ENCODE results near the gene CATSPER3.

CATSPER3 gene

GRCh38 chr5:134968055-134968454, 348 bp downstream of the CATSPER3 start:
- no peak overlapping the region for H3K27ac ChIP-seq
- no peak for TF ChIP-seq CTCF (IDR thresholded peaks at IDR 0.05)
- no peak overlapping the region for H3K4me3 ChIP-seq
- no peak for DNase-seq (ENCODE audit: low spot score)

GRCh38 chr5:134969166-134969565, 1.5 kb downstream of the CATSPER3 start:
- Histone ChIP-seq H3K4me3 (no peak overlapping the region), H3K27ac (no peak overlapping the region)
- TF ChIP-seq CTCF (IDR thresholded peaks at IDR 0.05) = no peak
- no peak for DNase-seq (ENCODE audit: low spot score)

GRCh38 chr5:134975078-134975715, 7.5 kb downstream of the CATSPER3 start:
- no peak for TF ChIP-seq CTCF (IDR thresholded peaks at IDR 0.05)
- no peak overlapping the region for H3K27ac ChIP-seq

GRCh38 chr5:134975843-134976242, 8.1 kb downstream of the CATSPER3 start:
- no peak overlapping the region for H3K4me3 ChIP-seq
- H3K27ac ChIP-seq = no peak overlapping the region
- no peak for TF ChIP-seq CTCF (IDR thresholded peaks at IDR 0.05)
- DNase-seq (ENCODE audit: low spot score) = no peak

More at GRCh38 chr5:134975078-134975715, 7.5 kb downstream of the CATSPER3 start:
- no peak overlapping the region for H3K4me3 ChIP-seq
- DNase-seq (ENCODE audit: low spot score) = no peak

GRCh38 chr5:134976841-134977240, 9.1 kb downstream of the CATSPER3 start:
- TF ChIP-seq CTCF (IDR thresholded peaks at IDR 0.05) = no peak

GRCh38 chr5:134979416-134979815, 11.7 kb downstream of the CATSPER3 start:
- DNase-seq (ENCODE audit: low spot score) = no peak
- no peak for TF ChIP-seq CTCF (IDR thresholded peaks at IDR 0.05)
- Histone ChIP-seq H3K4me3 (no peak overlapping the region), H3K27ac (no peak overlapping the region)

More at GRCh38 chr5:134976841-134977240, 9.1 kb downstream of the CATSPER3 start:
- Histone ChIP-seq H3K27ac (no peak overlapping the region), H3K4me3 (no peak overlapping the region)
- DNase-seq (ENCODE audit: low spot score) = no peak

GRCh38 chr5:134982230-134982629, 14.5 kb downstream of the CATSPER3 start:
- TF ChIP-seq CTCF (IDR thresholded peaks at IDR 0.05) = no peak

More at GRCh38 chr5:134982230-134982629, 14.5 kb downstream of the CATSPER3 start:
- H3K27ac ChIP-seq = no peak overlapping the region
- no peak overlapping the region for H3K4me3 ChIP-seq
- DNase-seq (ENCODE audit: low spot score) = no peak

Measured in coronary artery (tissue), 2 donors.